HG03196 (cell line): ENCODE measurements around the gene TULP1.

Source experiments
- ATAC-seq: cut with Tn5 transposase; IDR thresholded peaks from one replicate; pipeline ENCODE4 v1.9.1; 2021; ENCODE audit not compliant: unreplicated experiment

Gene TULP1

DNA sequence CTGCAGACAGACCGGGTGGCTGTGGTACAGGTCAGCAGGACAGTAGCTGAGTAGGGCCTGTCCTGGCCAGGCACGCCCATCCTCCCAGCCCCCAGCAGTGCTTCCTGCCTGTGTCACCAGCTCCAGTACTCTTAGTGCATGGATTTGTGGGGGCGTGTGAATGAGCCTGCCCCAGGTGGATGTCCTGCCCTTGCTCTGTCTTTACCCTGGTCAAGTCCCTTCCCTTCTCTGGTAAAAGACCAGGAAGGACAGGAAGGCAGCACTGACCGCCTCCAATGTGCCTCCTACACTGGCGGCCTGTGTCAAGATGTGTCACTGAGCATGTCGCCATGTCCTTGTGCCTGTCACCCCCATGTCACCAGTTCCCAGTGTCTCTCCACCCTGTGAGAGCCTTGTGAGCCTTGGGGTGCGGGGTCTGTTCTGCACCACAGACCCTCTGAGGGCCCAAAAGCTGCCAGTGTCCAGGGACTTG is 27.7 kb downstream of the TULP1 start:
- ATAC-seq, result no peak

GRCh38 chr6:35483893-35484645 is 28.6 kb downstream of the TULP1 start:
- ATAC-seq, result no peak

DNA sequence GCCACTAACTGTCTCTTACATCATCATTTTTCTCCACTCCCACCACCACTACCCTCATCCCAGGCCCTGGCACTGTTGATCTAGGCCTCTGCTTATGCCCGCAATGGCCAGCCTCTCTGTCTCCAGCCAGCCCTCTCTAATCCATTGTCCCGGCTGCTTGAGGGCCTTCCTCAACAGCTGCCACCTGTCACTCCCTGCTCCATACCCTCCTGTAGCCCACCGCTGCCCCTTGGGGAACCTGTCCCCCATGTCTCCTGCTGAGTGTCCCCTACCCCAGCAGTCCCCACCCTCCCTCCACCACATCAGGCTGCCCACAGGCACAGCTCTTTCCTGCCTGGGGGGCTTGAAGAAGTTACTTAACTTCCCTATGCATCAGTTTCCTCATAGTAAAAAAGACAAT is 29.2 kb downstream of the TULP1 start:
- ATAC-seq, result no peak

GRCh38 chr6:35483062-35483461 is 29.6 kb downstream of the TULP1 start:
- no peak for ATAC-seq

GRCh38 chr6:35481226-35481625 is 31.5 kb downstream of the TULP1 start:
- ATAC-seq, result no peak

GRCh38 chr6:35480176-35480575 is 32.5 kb downstream of the TULP1 start:
- ATAC-seq, result no peak

- no peak for ATAC-seq
Observed at GRCh38 chr6:35478259-35478658, 34.4 kb downstream of the TULP1 start.

- ATAC-seq, result no peak
Observed at GRCh38 chr6:35477551-35478179, 35.0 kb downstream of the TULP1 start.

DNA sequence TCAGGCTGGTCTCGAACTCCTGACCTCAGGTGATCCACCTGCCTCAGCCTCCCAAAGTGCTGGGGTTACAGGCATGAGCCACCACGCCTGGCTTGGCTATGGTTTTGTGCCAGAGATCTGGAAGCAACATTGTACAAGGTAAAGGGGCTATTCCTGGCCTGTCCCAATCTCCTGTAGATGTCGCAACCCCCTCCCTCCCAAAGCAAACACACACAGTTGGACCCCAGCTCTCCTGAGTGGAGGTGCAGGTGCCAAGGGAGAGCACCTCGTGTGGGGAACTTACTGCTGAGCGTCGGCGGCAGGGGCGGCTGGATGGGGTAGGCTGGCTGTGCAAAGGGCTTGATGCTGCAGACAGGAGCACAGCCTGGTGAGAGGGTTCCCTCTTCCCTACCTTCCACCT is 35.7 kb downstream of the TULP1 start:
- no peak for ATAC-seq

GRCh38 chr6:35476004-35476403 is 36.7 kb downstream of the TULP1 start:
- ATAC-seq, result no peak

DNA sequence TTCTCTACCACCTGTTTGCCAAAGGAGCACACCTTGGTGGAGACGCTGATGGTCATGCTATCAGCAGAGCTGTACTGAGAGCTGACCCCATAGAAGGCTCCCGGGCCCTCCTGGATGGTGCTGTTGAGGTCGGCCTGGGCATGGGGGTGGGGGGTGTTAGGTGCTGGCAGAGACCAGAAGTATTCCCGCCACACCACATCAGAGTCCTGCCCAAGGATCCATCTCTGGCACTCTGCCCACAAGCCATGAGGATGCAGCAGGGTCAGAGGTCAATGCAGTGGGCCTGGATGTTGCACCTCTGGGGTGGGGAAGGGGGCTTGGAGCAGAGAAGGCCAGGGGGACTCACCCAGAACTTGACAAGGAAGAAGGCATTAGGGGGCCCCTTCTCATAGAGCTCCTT is 37.1 kb downstream of the TULP1 start:
- no peak for ATAC-seq

GRCh38 chr6:35474942-35475570 is 37.6 kb downstream of the TULP1 start:
- no peak for ATAC-seq

DNA sequence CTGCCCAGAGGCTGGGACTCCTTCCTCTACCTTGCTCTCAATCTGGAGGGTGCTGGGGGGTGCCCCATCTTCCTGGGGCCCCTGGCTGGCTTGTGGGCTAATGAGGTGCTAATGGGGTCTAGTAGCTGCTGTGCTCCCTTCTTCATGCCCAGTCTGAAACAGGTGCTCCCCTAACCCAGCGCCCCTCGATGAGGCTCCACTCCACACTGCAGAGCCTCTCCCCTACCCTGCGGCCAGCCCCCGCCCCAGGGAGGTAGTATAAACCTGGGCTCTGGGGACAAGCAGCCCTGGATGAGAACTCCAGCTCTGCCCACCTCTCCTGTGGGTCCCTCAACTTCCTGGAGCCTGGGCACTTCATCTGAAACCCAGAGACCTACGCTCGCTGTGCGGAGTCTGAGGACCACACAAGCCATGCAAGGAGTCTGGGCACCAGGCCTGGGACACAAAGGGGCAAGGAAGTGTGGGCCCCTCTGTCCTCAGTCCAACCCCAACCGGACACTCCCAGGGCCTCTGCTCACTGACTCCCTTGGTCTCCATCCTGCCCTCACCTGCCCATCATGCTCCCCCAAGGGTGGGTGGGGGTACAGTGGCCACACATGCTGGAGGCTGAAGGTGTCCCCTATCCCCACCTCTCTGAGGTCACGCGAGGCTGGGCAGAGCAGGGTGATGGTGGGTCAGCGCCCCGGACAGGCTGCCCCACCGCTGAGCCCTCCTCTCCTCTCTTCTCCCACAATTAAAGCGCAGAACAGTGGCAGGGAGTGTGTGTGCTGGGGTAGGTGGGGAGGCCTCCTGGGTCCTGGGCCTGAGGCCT is 38.4 kb downstream of the TULP1 start:
- no peak for ATAC-seq

DNA sequence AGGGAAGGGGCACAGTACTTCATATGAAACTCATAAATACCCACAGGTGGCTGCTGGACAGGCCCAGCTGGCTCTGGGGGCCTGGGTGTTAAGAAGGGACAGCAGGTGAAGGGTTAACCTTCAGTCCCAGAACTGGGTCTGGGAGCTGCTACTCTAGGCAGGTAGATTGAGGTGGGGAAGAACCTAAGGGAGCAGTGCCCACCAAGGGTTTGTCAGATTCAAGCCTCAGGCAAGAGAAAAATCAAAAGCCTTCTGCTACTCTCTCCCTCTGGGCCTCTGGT is 38.9 kb downstream of the TULP1 start:
- ATAC-seq, result no peak

- no peak for ATAC-seq
Observed at GRCh38 chr6:35473075-35473849, 39.4 kb downstream of the TULP1 start.

GRCh38 chr6:35471836-35472345 is 40.8 kb downstream of the TULP1 start:
- ATAC-seq, result no peak

DNA sequence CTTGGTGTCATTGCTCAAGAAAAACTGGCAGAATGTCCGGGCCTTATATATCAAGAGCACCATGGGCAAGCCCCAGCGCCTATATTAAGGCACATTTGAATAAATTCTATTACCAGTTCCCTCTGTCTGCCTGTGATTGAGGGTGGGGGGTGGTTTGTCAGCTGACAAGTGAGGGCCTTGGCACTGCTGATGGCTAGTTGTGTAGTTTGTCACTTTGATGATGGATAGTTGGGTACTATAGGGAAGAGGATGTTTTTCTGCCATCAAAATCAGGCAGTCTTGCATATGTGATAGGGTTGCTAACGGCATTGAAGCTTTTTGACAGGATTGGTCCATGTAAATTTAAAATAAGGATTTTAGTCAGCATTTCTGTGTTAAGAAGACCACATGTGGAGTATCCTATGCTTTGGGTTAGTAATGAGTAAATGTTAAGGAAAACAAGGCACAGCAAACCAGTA is 42.0 kb downstream of the TULP1 start:
- no peak for ATAC-seq

DNA sequence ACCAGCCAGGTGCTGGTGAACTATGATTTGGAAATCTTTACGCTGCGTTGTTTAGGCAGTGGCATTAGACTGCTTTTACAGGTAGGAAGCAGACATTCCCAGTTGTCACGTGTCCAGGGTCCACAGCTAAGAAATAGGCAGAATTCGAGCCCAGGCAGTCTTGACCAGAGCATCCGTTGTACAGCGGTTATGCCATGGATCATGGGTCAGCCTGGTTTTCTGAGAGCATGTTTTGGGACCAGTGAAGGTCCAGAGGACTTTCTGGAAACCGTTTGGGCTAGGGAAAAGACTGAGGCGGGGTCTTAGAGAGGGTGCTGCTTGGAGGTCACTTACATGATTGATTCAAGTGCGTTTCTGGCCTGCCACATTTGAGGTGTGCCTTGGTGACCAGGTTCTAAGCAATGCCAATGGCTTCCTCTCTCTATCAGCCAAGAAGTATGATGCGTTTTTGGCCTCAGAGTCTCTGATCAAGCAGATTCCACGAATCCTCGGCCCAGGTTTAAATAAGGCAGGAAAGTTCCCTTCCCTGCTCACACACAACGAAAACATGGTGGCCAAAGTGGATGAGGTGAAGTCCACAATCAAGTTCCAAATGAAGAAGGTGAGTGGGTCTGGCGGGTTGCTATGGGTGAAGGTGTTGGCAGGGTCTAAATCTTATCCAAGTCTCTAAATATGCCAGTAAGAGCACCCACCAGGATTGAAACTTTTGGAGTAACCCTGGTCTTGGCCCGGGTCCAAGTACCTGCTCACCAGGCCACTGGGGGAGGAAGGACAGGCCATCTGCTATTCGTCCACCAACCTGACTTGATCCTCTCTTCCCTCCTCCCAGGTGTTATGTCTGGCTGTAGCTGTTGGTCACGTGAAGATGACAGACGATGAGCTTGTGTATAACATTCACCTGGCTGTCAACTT is 42.7 kb downstream of the TULP1 start:
- no peak for ATAC-seq

GRCh38 chr6:35468980-35469750 is 43.5 kb downstream of the TULP1 start:
- ATAC-seq, result no peak
